Mucosa of stomach (tissue), 1 donor: Measurements from ENCODE around the gene USPL1.
A peak's percentile ranks its signal among the peaks of the same experiment; 100 is the strongest.

Source experiments
- H3K27me3 ChIP-seq: one replicate; pipeline ENCODE4 v1.7.0; 2013; ENCODE audit warnings: mild to moderate bottlenecking, low read length; ENCODE audit not compliant: control insufficient read depth, insufficient read depth
- H3K36me3 ChIP-seq: one replicate; pipeline ENCODE4 v1.7.0; 2013; ENCODE audit warnings: low read length; ENCODE audit not compliant: control insufficient read depth, insufficient read depth
- H3K4me1 ChIP-seq: one replicate; pipeline ENCODE4 v1.7.0; 2013; ENCODE audit warnings: mild to moderate bottlenecking, low read length; ENCODE audit not compliant: control insufficient read depth, insufficient read depth
- H3K4me3 ChIP-seq: one replicate; pipeline ENCODE4 v1.7.0; 2013; ENCODE audit warnings: low read length
- H3K9ac ChIP-seq: one replicate; pipeline ENCODE4 v1.7.0; 2013; ENCODE audit warnings: mild to moderate bottlenecking, low read length, moderate library complexity
- H3K9me3 ChIP-seq: one replicate; pipeline ENCODE4 v1.7.0; 2013; ENCODE audit warnings: mild to moderate bottlenecking, low read length, moderate library complexity; ENCODE audit not compliant: control insufficient read depth
- donor health status: Pancreatic carcinoma.

Gene USPL1

DNA sequence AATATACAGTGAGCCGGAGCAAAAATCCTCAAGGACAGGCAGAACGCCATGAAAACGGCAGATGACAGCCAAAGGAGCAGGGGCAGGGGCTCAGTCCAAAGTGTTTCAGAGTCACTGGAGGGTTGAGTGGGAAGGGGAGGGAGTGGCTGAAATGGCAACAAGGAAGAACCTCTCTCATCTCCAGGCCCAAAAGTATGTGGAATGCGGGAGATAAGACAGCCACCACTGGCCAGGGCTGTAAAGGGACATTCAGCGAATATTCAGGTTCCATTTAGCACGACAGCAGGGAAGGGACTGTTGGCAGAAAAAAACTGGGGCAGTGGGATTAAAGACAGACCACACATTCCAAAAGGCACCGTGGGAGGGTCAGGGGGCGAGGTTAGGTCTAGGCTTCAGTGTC is 48.4 kb downstream of the USPL1 start:
- no peak overlapping the region for H3K9ac ChIP-seq
- H3K4me3 ChIP-seq, result no peak overlapping the region
- H3K4me1 ChIP-seq, result peaks cover 11% of the 10 kb centered on the region
- no peaks in the 10 kb centered on the region for H3K27me3 ChIP-seq
- H3K9me3 ChIP-seq, result no peaks in the 10 kb centered on the region
- no peaks in the 10 kb centered on the region for H3K36me3 ChIP-seq

DNA sequence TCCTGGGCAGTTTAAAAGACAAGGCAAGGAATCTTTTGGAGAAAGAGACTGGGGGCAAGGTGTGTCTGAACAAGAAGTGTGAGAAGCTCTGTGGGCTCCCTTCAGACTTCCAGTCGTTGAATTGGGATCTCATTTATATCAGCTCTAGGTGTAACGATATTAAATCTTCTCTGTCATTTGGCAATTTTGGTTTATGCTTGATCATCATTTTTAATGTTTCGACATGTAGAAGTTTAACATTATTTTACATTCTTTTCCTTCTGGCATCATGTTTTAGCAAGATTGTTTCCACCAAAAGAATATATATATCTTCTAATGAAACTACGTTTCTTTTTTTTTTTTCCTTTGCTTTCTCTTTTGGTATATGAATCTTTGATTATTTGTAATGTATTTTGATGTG is 49.3 kb downstream of the USPL1 start:
- H3K27me3 ChIP-seq, result no peaks in the 10 kb centered on the region
- no peak overlapping the region for H3K9ac ChIP-seq
- no peaks in the 10 kb centered on the region for H3K36me3 ChIP-seq
- H3K4me3 ChIP-seq, result no peak overlapping the region
- peaks cover 2% of the 10 kb centered on the region for H3K4me1 ChIP-seq
- H3K9me3 ChIP-seq, result no peaks in the 10 kb centered on the region

- peaks cover 5% of the 10 kb centered on the region for H3K4me1 ChIP-seq
These were observed 50.6 kb downstream of the USPL1 start for GRCh38 chr13:30668312-30668711.

GRCh38 chr13:30671271-30671815 is 53.6 kb downstream of the USPL1 start:
- no peaks in the 10 kb centered on the region for H3K27me3 ChIP-seq

More at GRCh38 chr13:30668312-30668711, 50.6 kb downstream of the USPL1 start:
- Histone ChIP-seq H3K9me3 (no peaks in the 10 kb centered on the region), H3K36me3 (no peaks in the 10 kb centered on the region), H3K9ac (no peak overlapping the region), H3K27me3 (no peaks in the 10 kb centered on the region), H3K4me3 (no peak overlapping the region)

DNA sequence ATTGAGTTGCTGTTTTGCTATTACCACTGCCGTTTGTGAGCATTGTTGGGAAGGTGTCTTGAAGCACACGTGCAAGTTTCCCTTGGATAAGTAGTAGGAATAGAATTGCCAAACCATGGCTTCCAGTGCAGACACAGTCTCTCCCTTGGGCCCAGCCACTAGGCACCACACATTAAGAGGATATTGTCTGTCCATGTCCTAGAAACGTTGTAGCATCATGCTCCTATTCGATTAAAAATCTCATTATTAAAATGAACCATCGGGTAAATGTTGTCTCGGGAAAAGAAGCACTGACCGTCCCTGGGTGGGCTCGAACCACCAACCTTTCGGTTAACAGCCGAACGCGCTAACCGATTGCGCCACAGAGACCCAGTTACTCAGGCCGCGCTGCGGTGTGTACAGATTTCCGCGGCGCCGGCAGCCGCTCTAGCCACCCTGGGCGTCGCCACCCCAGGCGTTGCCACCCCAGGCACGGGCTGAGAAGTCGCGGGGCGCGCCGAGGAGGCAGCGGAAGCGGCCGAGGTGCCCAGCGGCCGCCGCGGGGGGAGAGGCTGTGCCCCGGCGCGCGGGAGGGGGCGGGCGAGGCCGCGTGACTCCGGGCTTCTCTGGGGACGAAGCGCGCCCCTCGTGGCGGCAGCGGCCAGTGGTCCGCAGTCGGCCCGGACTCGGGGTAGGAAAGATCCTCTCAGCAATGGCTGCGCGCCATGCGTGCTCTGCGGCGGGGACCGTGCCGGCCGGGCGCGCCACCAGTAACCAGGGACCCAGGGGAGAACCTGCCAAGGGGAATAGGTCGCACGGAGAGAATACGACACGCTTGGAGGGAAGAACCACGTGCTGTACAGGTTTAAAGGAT is 56.2 kb downstream of the USPL1 start:
- Histone ChIP-seq H3K27me3 (no peaks in the 10 kb centered on the region), H3K4me1 (peaks cover 9% of the 10 kb centered on the region), H3K9me3 (no peaks in the 10 kb centered on the region), H3K9ac (peak overlapping the region; percentile 54), H3K36me3 (no peaks in the 10 kb centered on the region), H3K4me3 (peak overlapping the region; percentile 1)

More at GRCh38 chr13:30671271-30671815, 53.6 kb downstream of the USPL1 start:
- Histone ChIP-seq H3K4me1 (peaks cover 9% of the 10 kb centered on the region), H3K4me3 (no peak overlapping the region), H3K9me3 (no peaks in the 10 kb centered on the region), H3K9ac (no peak overlapping the region), H3K36me3 (no peaks in the 10 kb centered on the region)

GRCh38 chr13:30675717-30676116 is 58.0 kb downstream of the USPL1 start:
- H3K36me3 ChIP-seq, result no peaks in the 10 kb centered on the region
- H3K27me3 ChIP-seq, result no peaks in the 10 kb centered on the region
- H3K4me3 ChIP-seq, result no peak overlapping the region

DNA sequence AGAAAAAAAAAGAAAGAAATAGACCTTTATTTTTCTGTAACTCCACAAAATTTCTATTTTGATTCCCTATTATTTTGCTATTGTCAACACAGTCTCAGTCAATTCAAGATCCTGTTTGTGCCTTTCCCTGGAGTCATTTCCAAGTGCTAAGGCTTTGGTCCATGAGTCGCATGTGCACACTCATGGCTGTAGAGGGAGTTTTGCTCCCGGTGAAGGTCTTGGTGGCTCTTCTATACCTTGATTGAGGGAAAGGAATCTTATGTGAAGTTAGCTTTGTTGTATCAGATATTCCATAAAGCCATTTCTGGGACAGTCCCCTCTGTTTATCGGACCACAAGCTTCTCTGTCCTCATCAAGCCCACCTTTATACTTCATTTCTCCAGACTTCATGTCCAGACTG is 59.0 kb downstream of the USPL1 start:
- no peaks in the 10 kb centered on the region for H3K9me3 ChIP-seq
- H3K4me3 ChIP-seq, result no peak overlapping the region
- peaks cover 9% of the 10 kb centered on the region for H3K4me1 ChIP-seq
- no peak overlapping the region for H3K9ac ChIP-seq
- H3K27me3 ChIP-seq, result no peaks in the 10 kb centered on the region
- no peaks in the 10 kb centered on the region for H3K36me3 ChIP-seq

More at GRCh38 chr13:30675717-30676116, 58.0 kb downstream of the USPL1 start:
- Histone ChIP-seq H3K9ac (no peak overlapping the region), H3K4me1 (peaks cover 9% of the 10 kb centered on the region), H3K9me3 (no peaks in the 10 kb centered on the region)

- no peaks in the 10 kb centered on the region for H3K9me3 ChIP-seq
- H3K27me3 ChIP-seq, result no peaks in the 10 kb centered on the region
- no peak overlapping the region for H3K4me3 ChIP-seq
- no peak overlapping the region for H3K9ac ChIP-seq
- H3K36me3 ChIP-seq, result no peaks in the 10 kb centered on the region
- H3K4me1 ChIP-seq, result no peaks in the 10 kb centered on the region
These were observed 62.0 kb downstream of the USPL1 start for GRCh38 chr13:30679483-30680330.

DNA sequence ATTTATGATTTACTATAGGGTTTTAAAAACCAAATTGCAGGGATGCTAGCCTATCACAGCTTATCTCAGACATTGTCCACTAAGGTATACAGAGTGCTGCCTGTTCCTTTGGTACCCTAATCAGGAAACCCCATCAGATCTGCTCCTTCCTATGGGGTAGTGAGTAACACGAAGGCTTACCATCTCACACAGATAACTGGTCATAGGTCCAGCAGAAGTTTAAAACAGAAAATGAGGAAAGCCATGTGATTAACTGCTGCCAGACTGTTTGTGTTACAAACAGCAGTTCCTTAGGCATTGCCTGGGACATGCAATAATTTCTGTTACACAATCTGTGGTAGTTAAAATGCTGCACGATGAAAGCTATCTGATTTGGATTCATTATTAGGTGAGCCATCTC is 64.1 kb downstream of the USPL1 start:
- no peaks in the 10 kb centered on the region for H3K36me3 ChIP-seq
- H3K4me3 ChIP-seq, result no peak overlapping the region
- no peaks in the 10 kb centered on the region for H3K9me3 ChIP-seq
- no peak overlapping the region for H3K9ac ChIP-seq
- no peaks in the 10 kb centered on the region for H3K27me3 ChIP-seq
- H3K4me1 ChIP-seq, result no peaks in the 10 kb centered on the region

GRCh38 chr13:30685320-30685859 is 67.7 kb downstream of the USPL1 start:
- H3K4me3 ChIP-seq, result no peak overlapping the region
- no peaks in the 10 kb centered on the region for H3K4me1 ChIP-seq
- no peak overlapping the region for H3K9ac ChIP-seq
- H3K9me3 ChIP-seq, result no peaks in the 10 kb centered on the region
- H3K36me3 ChIP-seq, result no peaks in the 10 kb centered on the region
- no peaks in the 10 kb centered on the region for H3K27me3 ChIP-seq

DNA sequence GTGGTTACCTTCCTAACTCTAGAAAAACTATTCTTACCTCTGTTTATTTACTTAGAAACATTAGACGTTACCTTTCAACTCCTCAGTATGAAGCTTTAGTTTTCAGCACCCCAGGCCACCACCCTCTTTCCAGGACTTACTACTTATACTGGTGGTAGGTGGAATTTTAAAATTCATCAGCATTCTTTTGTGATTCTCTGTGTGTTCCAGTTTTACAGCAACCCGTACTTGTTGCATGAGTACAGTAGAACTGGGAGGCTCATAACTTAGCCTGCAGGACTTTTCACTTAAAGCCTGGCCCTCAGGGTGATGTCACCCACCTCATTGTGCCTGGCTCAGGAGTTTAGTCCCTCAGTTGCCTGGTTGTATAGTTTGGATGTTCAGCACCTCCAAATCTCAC is 68.3 kb downstream of the USPL1 start:
- H3K36me3 ChIP-seq, result no peaks in the 10 kb centered on the region
- no peaks in the 10 kb centered on the region for H3K4me1 ChIP-seq
- H3K9me3 ChIP-seq, result no peaks in the 10 kb centered on the region
- H3K9ac ChIP-seq, result no peak overlapping the region
- H3K4me3 ChIP-seq, result no peak overlapping the region
- no peaks in the 10 kb centered on the region for H3K27me3 ChIP-seq

GRCh38 chr13:30687601-30688000 is 69.9 kb downstream of the USPL1 start:
- Histone ChIP-seq H3K4me1 (no peaks in the 10 kb centered on the region), H3K27me3 (no peaks in the 10 kb centered on the region), H3K4me3 (no peak overlapping the region)

More at GRCh38 chr13:30687601-30688000, 69.9 kb downstream of the USPL1 start:
- H3K9me3 ChIP-seq, result no peaks in the 10 kb centered on the region
- H3K9ac ChIP-seq, result no peak overlapping the region
- no peaks in the 10 kb centered on the region for H3K36me3 ChIP-seq
